ENCODE results near the gene UBE2Q2.

- TF ChIP-seq CTCF (IDR thresholded peaks at IDR 0.05): no peak
- no peak for TF ChIP-seq POLR2A (IDR thresholded peaks at IDR 0.05)
These were observed 48.6 kb downstream of the UBE2Q2 start for GRCh38 chr15:75891895-75892294.
